Cerebellar cortex (tissue), 1 donor: ENCODE results near the gene GALNT9.
A peak's percentile ranks its signal among the peaks of the same experiment; 100 is the strongest.
"Not testable (repeated sequence)": the region's sequence is repeated elsewhere in the genome, so short reads cannot be mapped to it uniquely, and the experiment has no call there.

Experiments used
- DNase-seq: peaks from one replicate; pipeline ENCODE4 v3.0.0-alpha.2; 2015; ENCODE audit warnings: low spot score

Gene GALNT9

GRCh38 chr12:132196873-132197390 lies 132.5 kb downstream of the GALNT9 start:
- no peak for DNase-seq

GRCh38 chr12:132196038-132196872 lies 133.1 kb downstream of the GALNT9 start:
- DNase-seq: no peak

GRCh38 chr12:132195242-132195641 lies 134.1 kb downstream of the GALNT9 start:
- DNase-seq: not testable (repeated sequence)

- no peak for DNase-seq
Observed at GRCh38 chr12:132194556-132194955, 134.8 kb downstream of the GALNT9 start.

- no peak for DNase-seq
Observed at GRCh38 chr12:132194056-132194455, 135.3 kb downstream of the GALNT9 start.

- DNase-seq: no peak
Observed at GRCh38 chr12:132191715-132192553, 137.5 kb downstream of the GALNT9 start.

GRCh38 chr12:132190834-132191500 lies 138.4 kb downstream of the GALNT9 start:
- DNase-seq: no peak

- no peak for DNase-seq
Observed at GRCh38 chr12:132190012-132190755, 139.2 kb downstream of the GALNT9 start.

GRCh38 chr12:132189378-132190011 lies 139.9 kb downstream of the GALNT9 start:
- DNase-seq: peak; percentile 66

GRCh38 chr12:132188916-132189325 lies 140.5 kb downstream of the GALNT9 start:
- DNase-seq: no peak

- no peak for DNase-seq
Observed at GRCh38 chr12:132188451-132188901, 140.9 kb downstream of the GALNT9 start.

GRCh38 chr12:132187646-132188450 lies 141.5 kb downstream of the GALNT9 start:
- no peak for DNase-seq

GRCh38 chr12:132186857-132187620 lies 142.3 kb downstream of the GALNT9 start:
- no peak for DNase-seq

- DNase-seq: no peak
Observed at GRCh38 chr12:132186208-132186856, 143.1 kb downstream of the GALNT9 start.

- DNase-seq: no peak
Observed at GRCh38 chr12:132185705-132186104, 143.7 kb downstream of the GALNT9 start.

GRCh38 chr12:132182711-132183365 lies 146.6 kb downstream of the GALNT9 start:
- DNase-seq: no peak

- no peak for DNase-seq
Observed at GRCh38 chr12:132182206-132182710, 147.1 kb downstream of the GALNT9 start.
